ENCODE measurements around the gene LBX1.

Gene LBX1, protein sequence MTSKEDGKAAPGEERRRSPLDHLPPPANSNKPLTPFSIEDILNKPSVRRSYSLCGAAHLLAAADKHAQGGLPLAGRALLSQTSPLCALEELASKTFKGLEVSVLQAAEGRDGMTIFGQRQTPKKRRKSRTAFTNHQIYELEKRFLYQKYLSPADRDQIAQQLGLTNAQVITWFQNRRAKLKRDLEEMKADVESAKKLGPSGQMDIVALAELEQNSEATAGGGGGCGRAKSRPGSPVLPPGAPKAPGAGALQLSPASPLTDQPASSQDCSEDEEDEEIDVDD
- 0 to 0.12 (median 0) reads per million in 9 experiments for total RNA-seq

DNA sequence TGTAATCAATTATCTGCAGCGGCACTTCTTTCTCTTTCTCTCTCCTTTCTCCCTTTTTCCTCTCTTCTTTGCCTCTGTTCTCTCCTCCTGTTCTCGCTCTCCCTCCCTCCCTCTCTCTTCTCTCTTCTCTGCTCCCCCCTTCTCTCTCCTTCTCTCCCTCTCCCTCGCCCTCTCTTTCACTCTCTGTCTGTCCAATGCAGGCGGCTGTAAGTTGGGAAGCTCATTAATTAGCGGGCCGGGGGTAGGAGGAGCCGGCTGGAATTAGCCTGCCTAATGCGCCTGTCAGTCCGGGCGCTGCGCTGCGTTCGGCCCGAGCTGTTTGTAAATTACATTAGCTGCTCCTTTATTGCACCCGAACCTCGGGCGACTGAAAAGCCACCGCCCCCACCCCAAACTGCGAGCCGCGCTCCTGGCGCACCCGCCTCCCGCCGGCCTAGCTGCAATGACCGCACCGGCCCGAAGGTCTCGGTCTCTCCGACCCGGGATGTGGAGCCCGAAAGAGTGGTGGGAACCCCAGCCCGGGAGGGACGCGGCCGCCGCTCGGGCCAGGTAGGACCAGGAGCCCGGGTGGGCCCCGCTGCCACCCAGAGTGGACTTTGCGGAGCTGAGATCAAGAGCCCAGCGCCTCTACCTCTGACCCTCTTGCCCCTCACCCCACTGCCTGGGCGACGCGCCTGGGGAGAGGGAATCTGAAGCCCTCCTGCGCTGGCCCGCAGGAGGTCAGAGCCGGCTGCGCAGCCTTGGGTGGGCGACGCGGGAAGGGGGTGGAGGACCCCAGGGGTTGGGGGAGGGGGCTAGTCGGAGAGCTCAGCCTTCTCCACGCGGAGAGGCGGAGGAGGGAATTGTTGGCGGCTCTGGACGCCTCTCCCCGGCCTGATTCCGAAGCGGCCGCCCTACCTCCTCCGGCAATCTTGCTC is at the start of gene LBX1:
Gene LBX1, minus strand, starts transcription at position 198 of the 917 bp plus-strand sequence. CDS start 648 bp downstream, outside the sequence.
- no peak for DNase-seq
- no peak within 1 kb of the TSS for H3K27ac Mint-ChIP-seq
- peak within 1 kb of the TSS; percentile 69 to 82 for H3K4me3 Mint-ChIP-seq
- H3K27me3 Mint-ChIP-seq, result peaks cover 83 to 98% of the 10 kb centered on the region in 2 donors
- H3K4me1 Mint-ChIP-seq (ENCODE audit: low read depth in 2 of 2), result peaks cover 27 to 31% of the 10 kb centered on the region in 2 donors
- ATAC-seq (replicated peaks), result no peak
- peaks cover 15% of the 10 kb centered on the region for H3K36me3 Mint-ChIP-seq (ENCODE audit: insufficient read depth)
- H3K9me3 Mint-ChIP-seq, result no peaks in the 10 kb centered on the region

DNA sequence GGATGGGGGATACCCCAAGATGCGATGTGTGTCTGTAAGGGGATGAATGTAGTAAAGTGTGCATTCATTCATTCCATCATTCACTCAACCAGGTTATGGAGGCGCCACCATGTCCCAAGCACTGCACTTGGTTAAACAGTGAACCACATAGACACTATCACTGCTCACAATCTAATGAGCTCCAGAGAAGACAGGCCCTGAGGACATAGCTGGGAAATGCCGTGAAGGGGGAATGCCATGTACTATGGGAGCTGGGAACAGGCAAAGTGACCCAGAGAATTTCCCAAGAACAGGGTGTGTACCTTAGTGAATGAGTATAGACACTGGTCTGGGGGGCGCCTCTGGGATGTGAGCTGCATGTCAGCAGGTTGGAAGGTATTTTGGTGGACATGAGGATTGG is 44.5 kb upstream of the LBX1 start:
- Mint-ChIP-seq H3K9me3 (no peaks in the 10 kb centered on the region), H3K27me3 (peaks cover 42 to 57% of the 10 kb centered on the region in 2 donors), H3K27ac (no peak overlapping the region), H3K4me3 (no peak overlapping the region), H3K36me3 (ENCODE audit: insufficient read depth) (no peaks in the 10 kb centered on the region), H3K4me1 (ENCODE audit: low read depth in 2 of 2) (peaks cover 0 to 2% of the 10 kb centered on the region in 2 donors)
- DNase-seq, result no peak
- ATAC-seq (replicated peaks), result no peak

DNA sequence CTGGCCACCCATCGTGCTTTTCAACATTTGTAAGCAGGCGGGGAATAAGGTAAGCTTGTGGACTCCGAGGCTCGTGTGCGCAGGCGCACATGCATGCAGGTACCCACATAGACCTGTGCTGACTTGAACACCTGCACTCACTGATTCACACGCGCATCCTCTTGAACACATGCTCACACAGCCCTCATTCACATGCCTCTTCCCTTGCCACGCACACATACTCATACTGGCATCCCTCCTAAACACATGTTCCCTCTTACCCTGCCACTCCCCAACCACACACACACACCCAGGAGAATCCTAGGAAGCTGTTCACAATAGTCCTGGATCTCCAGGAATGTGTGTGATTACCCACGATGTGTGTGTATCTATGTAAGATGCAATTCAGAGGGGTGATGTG is 44.1 kb upstream of the LBX1 start:
- Mint-ChIP-seq H3K4me3 (no peak overlapping the region), H3K27ac (no peak overlapping the region), H3K9me3 (no peaks in the 10 kb centered on the region), H3K27me3 (peaks cover 44 to 59% of the 10 kb centered on the region in 2 donors), H3K4me1 (ENCODE audit: low read depth in 2 of 2) (peaks cover 0 to 2% of the 10 kb centered on the region in 2 donors), H3K36me3 (ENCODE audit: insufficient read depth) (no peaks in the 10 kb centered on the region)
- ATAC-seq (replicated peaks), result no peak
- DNase-seq, result no peak

GRCh38 chr10:101272229-101272868 is 43.1 kb upstream of the LBX1 start:
- Mint-ChIP-seq H3K27ac (no peak overlapping the region), H3K27me3 (peaks cover 44 to 59% of the 10 kb centered on the region in 2 donors), H3K4me1 (ENCODE audit: low read depth in 2 of 2) (peaks cover 0 to 2% of the 10 kb centered on the region in 2 donors), H3K36me3 (ENCODE audit: insufficient read depth) (no peaks in the 10 kb centered on the region), H3K4me3 (no peak overlapping the region), H3K9me3 (no peaks in the 10 kb centered on the region)
- ATAC-seq (replicated peaks) (peak; percentile 73), DNase-seq (peak; percentile 41 to 59 (median 48))

DNA sequence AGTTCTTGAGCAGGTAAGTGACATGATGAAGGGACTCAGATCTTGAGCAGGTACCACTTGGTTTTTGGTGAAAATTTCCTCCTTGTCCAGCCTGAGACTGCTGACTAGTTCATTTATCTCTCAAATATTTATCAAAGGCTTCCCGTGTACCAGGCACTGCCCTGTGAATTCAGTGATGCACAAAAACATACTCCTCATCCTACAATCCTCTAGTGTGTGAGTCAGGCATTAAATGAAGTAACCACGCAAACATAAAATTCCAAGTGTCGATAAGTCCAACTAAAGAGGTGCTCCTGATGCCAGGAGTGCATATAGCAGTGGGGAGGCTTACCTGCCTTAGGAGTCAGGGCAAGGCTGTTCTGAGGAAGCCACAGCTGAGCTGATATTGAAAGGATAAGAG is 41.5 kb upstream of the LBX1 start:
- ATAC-seq (replicated peaks) (no peak), DNase-seq (no peak)
- Mint-ChIP-seq H3K27me3 (peaks cover 44 to 59% of the 10 kb centered on the region in 2 donors), H3K27ac (no peak overlapping the region), H3K9me3 (no peaks in the 10 kb centered on the region), H3K4me3 (no peak overlapping the region), H3K36me3 (ENCODE audit: insufficient read depth) (no peaks in the 10 kb centered on the region), H3K4me1 (ENCODE audit: low read depth in 2 of 2) (peaks cover 0 to 2% of the 10 kb centered on the region in 2 donors)

- peaks cover 2% of the 10 kb centered on the region for H3K36me3 Mint-ChIP-seq (ENCODE audit: insufficient read depth)
- no peak overlapping the region for H3K4me3 Mint-ChIP-seq
- peaks cover 0 to 2% of the 10 kb centered on the region in 2 donors for H3K4me1 Mint-ChIP-seq (ENCODE audit: low read depth in 2 of 2)
- peaks cover 40 to 61% of the 10 kb centered on the region in 2 donors for H3K27me3 Mint-ChIP-seq
- ATAC-seq (replicated peaks) (no peak), DNase-seq (no peak)
- no peaks in the 10 kb centered on the region for H3K9me3 Mint-ChIP-seq
- H3K27ac Mint-ChIP-seq, result no peak overlapping the region
These were observed 38.5 kb upstream of the LBX1 start for GRCh38 chr10:101267776-101268175.

GRCh38 chr10:101267290-101267680 is 38.0 kb upstream of the LBX1 start:
- Mint-ChIP-seq H3K27ac (no peak overlapping the region), H3K27me3 (peaks cover 42 to 61% of the 10 kb centered on the region in 2 donors), H3K9me3 (no peaks in the 10 kb centered on the region), H3K4me3 (no peak overlapping the region), H3K36me3 (ENCODE audit: insufficient read depth) (peaks cover 3% of the 10 kb centered on the region), H3K4me1 (ENCODE audit: low read depth in 2 of 2) (peaks cover 0 to under 1% of the 10 kb centered on the region in 2 donors)
- DNase-seq (no peak), ATAC-seq (replicated peaks) (no peak)

DNA sequence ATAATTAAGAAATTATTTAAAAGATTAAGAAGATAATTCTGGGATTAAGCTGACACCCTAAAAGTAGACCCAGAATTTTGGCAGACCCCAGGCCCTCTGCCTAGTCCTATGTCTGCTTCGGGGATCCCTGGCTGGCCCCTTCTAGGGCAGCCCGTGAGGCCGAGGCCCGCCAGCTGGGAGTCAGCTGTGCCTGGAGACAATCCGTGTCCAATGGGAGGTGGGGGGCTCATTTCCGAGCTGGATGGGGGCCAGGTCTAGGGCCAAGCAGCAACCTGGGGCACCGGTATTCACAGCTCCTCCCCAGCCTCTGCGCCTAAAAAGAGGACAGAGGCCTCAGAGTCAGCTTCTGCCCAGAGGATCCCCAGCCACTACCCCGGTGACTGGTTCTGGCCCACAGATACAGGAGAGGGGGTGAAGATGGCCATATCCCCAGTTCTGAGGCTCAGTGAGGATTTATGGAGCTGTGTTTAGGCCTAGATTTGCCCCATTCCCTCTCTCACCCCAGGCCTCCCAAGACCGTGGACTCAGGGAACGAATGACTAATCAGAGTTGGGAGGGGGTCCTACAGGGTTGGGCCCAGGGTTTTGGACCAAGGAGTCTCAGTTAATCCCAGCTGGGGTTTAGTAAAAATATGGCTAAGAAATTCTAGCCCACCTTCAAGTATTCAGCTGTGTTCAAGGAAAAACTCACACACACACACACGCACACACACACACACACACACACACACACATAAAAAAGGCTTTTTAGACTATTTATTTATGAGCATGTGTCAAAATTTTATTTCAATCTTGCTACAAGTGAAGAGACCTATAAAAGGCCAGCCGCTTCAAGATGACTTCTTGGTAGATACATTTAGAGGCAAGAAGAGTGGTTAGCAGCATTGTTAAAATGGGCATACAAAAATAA is 37.4 kb upstream of the LBX1 start:
- peaks cover 3% of the 10 kb centered on the region for H3K36me3 Mint-ChIP-seq (ENCODE audit: insufficient read depth)
- no peak for DNase-seq
- H3K4me1 Mint-ChIP-seq (ENCODE audit: low read depth in 2 of 2), result no peaks in the 10 kb centered on the region
- peaks cover 42 to 61% of the 10 kb centered on the region in 2 donors for H3K27me3 Mint-ChIP-seq
- no peaks in the 10 kb centered on the region for H3K9me3 Mint-ChIP-seq
- no peak for ATAC-seq (replicated peaks)
- H3K4me3 Mint-ChIP-seq, result no peak overlapping the region
- H3K27ac Mint-ChIP-seq, result no peak overlapping the region

DNA sequence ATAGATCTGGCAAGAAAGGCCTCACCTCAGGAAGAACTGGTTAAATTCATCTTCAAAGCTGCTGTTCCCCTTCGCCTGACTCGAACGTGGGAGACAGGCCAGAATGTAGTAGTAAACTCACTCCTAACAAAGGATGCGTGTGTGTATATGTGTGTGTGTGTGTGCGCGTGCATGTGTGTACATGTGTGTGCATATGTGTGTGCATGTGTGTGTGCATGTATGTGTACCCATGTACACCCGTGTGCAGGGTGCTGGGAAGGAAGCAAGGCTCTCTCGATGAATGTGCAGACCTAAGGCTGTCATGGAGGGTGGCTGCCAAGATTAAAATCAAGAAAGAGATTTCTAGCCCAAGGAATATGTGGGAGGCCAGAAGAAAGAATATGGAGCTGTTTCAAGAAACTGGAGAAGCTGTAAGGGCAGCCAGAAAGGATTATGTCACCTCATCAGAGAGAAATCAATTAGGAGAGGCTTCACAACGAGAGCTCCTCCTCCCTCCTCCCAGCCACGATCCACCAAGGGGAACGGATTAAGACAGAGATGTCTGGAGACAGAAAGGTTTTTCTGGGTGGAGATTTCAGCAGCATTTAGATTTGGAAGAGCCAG is 34.0 kb upstream of the LBX1 start:
- Mint-ChIP-seq H3K27me3 (peaks cover 20 to 50% of the 10 kb centered on the region in 2 donors), H3K9me3 (no peaks in the 10 kb centered on the region), H3K4me1 (ENCODE audit: low read depth in 2 of 2) (no peaks in the 10 kb centered on the region), H3K36me3 (ENCODE audit: insufficient read depth) (peaks cover 3% of the 10 kb centered on the region), H3K27ac (no peak overlapping the region), H3K4me3 (no peak overlapping the region)
- no peak for ATAC-seq (replicated peaks)
- no peak for DNase-seq

DNA sequence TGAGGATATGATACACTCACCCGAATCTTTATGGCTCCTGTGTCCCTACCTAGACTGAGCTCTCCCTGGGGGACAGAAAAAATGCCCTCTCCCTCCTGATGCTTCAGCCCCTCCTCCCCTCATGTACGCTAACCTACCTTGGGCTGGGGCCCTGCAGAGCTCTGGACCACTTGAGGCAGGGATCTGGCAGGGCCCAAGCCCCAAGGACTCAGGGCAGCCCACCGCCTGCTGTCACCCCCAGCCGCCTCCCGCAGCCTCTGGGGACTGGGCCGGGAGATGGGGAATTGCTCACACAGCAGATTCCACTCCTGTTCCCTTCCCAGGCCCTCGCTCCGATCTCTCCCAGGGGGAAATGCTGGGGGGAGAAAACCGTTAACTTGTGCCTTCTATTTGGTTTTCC is 32.9 kb upstream of the LBX1 start:
- no peak for ATAC-seq (replicated peaks)
- Mint-ChIP-seq H3K4me1 (ENCODE audit: low read depth in 2 of 2) (no peaks in the 10 kb centered on the region), H3K9me3 (no peaks in the 10 kb centered on the region), H3K36me3 (ENCODE audit: insufficient read depth) (peaks cover 3% of the 10 kb centered on the region), H3K27ac (peak overlapping the region in 1 of 2 donors; percentile 54), H3K4me3 (no peak overlapping the region), H3K27me3 (peaks cover 20 to 50% of the 10 kb centered on the region in 2 donors)
- DNase-seq, result no peak

DNA sequence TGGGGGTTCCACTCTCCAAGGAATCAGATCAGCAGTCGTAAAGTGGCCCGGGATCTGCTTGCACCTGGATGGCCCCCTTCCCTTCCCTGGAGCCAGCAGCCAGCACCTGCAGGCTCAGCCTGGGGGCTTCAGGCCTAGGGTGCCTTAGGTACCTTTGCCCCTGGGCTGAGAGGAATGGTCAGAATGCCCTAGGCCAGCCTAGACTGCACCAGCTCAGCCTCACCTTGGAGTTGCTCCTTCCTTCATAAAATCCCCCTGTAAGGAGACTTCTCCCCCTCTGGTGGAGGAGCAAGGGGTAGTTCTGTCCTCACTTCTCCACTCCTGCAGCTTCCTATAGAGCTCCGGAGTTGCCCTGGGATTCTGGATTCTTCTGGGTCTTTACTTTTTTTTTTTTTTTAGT is 32.4 kb upstream of the LBX1 start:
- H3K27ac Mint-ChIP-seq, result no peak overlapping the region
- peaks cover 3% of the 10 kb centered on the region for H3K36me3 Mint-ChIP-seq (ENCODE audit: insufficient read depth)

DNA sequence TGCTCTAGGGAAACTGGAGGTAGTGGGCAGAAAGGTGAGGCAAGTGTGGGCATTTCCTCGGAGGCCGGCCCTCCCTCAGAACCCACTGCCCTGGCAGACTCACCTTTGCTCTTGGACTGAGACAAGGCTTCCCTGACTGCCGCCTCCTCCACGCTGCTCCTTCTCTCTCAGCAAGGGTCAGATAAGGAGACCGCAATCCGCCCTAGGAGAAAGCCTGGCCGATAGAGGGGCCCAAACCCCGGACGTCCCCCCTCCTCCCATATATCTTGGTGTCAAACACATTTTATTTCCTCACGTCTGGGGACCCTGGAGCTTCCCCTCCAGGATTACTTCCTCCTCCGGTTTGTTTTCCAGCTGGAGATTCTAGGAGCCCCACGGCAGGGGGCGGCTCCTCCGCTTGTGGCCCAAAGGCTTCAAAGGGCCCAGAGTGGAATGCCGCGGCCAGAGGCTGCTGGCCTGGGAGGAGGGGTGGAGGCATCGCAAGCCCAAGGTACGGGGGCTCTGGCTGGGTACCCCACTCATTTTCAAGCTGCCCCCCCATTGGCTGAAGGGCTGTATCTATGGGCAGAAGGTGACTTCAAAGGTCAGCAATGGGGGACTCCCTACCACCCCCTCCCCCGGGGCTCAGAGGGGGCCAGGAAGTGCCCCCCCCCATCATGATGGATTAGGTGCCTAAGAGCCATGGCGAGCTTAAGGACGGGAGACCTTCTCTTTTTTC is 31.7 kb upstream of the LBX1 start:
- ATAC-seq (replicated peaks), result no peak

More for the DNA sequence above, 32.4 kb upstream of the LBX1 start:
- Mint-ChIP-seq H3K27me3 (peaks cover 20 to 50% of the 10 kb centered on the region in 2 donors), H3K4me3 (no peak overlapping the region), H3K9me3 (no peaks in the 10 kb centered on the region), H3K4me1 (ENCODE audit: low read depth in 2 of 2) (no peaks in the 10 kb centered on the region)
- ATAC-seq (replicated peaks) (no peak), DNase-seq (no peak)

More for the DNA sequence above, 31.7 kb upstream of the LBX1 start:
- Mint-ChIP-seq H3K4me3 (no peak overlapping the region), H3K9me3 (no peaks in the 10 kb centered on the region), H3K36me3 (ENCODE audit: insufficient read depth) (peaks cover 3% of the 10 kb centered on the region), H3K4me1 (ENCODE audit: low read depth in 2 of 2) (no peaks in the 10 kb centered on the region), H3K27ac (no peak overlapping the region), H3K27me3 (peaks cover 20 to 53% of the 10 kb centered on the region in 2 donors)
- DNase-seq, result no peak

Data from effector memory CD8-positive, alpha-beta T cell (primary cell).